KBM-7 (cell line): ENCODE results near the gene ACTL6B.
"Not testable (repeated sequence)": the region's sequence is repeated elsewhere in the genome, so short reads cannot be mapped to it uniquely, and the experiment has no call there.

ENCODE experiments used
- DNase-seq: peaks from one replicate; pipeline ENCODE4 v3.0.0-alpha.2; 2015
- in situ Hi-C: fragments of 300-500 bp; cut with MboI; formaldehyde crosslinking; loops from 2 replicates; pipeline ENCODE4 v1.14.3; 2020; ENCODE audit warnings: low sequenced_read_pairs, low pct_unique_long_range_greater_than_20kb, mixed read lengths

The ACTL6B gene

DNA sequence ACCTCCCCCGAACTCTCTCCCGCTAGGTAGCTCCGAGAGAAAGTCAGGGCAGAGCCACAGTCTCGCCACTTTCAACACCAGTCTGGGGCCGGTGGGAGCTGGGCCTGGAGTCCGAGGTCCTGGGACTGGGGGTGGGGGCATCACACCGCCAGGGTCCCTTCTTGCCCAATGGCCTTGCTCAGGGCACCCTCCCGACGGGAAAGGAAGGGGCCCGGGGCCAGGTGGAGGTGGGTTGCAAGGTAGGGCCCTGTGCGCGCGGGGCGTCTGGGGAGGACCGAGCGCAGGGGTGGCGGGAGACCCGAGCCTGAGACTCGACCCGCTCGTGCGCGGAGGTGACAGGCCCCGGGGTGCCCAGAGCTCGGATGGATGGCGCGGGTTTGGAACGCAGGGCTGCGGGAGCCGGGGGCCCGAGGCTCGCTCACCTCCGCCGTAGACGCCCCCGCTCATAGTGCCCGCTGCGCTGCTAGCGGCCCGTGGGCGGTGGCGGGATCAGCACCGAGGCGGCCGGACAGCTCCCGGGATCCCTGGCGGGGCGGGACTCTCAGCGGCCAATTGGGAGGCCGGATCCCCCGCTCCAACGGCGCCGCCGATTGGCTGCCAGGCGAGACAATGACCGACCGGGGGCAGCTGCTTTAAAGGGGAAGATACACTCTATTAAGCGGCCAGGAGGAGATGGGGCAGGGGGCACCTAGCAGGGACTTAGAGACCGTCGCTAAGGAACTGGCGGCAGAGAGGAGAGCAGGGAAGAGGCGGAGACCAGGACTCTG lies at the start of gene ACTL6B:
TSS of gene ACTL6B (minus strand) at position 541 of the 767 bp plus-strand sequence. CDS start at position 447, 94 bp downstream.
- in situ Hi-C loops, result no loop called here
- peak; percentile 74 for DNase-seq

DNA sequence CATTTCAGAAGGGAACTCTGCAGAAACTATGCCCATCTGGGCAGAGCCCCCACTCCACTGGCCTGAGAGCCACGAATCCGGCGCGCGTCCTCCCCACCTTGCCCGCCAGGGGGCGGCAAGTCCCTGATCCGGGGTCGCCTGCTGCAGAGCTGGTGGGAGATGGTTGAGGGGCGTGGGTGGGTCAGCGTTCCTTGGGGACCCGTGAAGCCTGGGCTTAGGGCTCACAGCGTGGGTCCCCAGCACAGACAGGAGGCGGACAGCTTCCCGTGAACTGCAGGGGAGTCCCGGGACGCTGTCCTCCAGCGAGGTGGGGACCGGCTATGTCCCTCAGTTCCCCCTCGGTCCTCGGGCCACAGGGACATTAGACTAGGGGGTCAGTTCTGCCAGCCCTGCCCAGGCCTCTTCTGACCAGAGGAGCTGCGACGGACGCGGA lies 49.1 kb upstream of the ACTL6B start:
- DNase-seq, result peak; percentile 88
- in situ Hi-C loops, result no loop called here

DNA sequence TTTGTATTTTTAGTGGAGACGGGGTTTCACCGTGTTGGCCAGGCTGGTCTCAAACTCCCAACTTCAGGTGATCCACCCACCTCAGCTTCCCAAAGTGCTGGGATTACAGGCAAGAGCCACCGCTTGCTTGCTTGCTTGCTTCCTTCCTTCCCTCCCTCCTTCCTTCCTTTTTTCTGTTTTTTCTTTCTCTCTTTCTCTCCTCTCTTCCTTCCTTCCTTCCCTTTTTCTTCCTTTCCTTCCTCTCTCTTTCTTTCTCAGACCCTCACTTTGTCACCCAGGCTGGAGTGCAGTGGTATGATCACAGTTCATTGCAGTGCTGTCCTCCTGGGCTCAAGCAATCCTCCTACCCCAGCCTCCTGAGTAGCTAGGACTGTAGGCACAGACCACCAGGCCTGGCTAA lies 44.8 kb upstream of the ACTL6B start:
- in situ Hi-C loops, DNase-seq: not testable (repeated sequence)

DNA sequence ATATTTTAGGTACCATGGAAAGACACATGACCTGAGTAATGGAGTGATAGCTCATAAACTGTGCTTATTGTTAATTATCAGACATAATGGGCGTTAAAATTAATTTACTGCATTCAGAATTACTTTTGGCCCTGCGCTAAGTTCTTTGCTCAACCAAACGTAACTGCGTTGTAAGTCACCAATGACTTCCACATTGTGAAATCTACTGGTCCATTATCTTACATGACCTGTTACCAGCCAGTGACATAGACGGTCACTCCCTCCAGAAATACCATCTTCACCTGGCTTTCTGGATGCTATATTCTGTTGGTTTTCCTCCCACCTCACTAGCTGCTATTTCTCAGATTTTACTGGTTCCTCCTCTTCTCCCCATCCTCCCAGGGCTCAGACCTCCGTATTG lies 42.8 kb upstream of the ACTL6B start:
- in situ Hi-C loops, result no loop called here

GRCh38 chr7:100696123-100696521 lies 39.9 kb upstream of the ACTL6B start:
- no peak for DNase-seq
- in situ Hi-C loops, result no loop called here

More for the DNA sequence above, 42.8 kb upstream of the ACTL6B start:
- no peak for DNase-seq

DNA sequence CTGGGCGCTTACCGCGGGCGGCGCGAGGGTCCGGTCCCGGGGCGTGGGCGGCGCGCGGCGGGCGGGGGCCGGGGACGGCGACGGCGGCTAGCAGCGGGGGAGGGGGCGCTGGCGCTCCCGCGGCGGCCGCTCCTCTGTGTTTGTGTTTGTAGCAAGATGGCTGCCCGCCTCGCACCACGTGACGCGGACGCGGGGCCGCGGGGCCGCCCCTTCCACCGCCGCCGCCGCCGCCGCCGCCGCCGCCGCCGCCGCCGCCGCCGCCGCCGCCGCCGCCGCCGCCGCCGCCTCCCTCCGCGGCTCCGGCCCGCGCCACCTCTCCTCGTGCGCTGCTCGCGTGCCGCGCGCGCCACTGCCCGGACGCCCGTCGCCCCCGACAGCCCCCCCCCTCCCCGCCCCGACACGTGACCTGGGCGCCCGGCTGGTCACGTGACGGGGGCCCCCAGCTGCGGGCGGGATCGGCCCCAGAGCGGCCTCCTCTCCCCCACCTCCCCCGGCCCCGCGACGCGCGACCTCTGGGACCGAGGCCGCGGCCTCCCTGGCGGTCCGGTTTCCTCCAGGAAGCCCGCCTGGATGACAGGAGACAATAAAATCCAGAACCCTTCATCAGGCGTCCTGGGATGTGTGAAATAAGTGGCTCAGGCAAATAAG lies 38.0 kb upstream of the ACTL6B start, which contains the start of gene GIGYF1:
TSS of gene GIGYF1 (minus strand) at position 153 of the 648 bp plus-strand sequence. CDS start 6,012 bp downstream, outside the sequence.
- in situ Hi-C loops, result no loop called here
- DNase-seq, result no peak

GRCh38 chr7:100693312-100694097 lies 37.3 kb upstream of the ACTL6B start:
- in situ Hi-C loops, result no loop called here

DNA sequence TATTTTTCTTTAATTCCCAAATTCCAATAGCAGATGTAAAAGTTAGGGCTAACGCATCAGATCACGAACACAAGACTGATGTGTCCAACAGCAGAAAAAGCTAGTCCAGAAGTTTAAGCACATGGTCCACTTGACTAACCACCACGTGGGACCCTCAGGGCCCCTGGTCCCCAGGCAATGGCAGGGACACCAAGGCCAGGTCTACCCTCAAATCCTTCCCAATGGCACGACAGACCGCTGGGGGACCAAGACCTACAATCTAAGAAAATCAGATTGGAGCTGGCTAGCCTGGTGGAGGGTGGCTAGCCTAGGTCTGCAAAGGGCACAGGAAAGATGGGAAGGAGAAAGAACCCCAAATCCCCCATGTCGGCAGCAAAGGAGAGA lies 36.3 kb upstream of the ACTL6B start:
- no peak for DNase-seq
- in situ Hi-C loops, result no loop called here

More at GRCh38 chr7:100693312-100694097, 37.3 kb upstream of the ACTL6B start:
- DNase-seq, result no peak

DNA sequence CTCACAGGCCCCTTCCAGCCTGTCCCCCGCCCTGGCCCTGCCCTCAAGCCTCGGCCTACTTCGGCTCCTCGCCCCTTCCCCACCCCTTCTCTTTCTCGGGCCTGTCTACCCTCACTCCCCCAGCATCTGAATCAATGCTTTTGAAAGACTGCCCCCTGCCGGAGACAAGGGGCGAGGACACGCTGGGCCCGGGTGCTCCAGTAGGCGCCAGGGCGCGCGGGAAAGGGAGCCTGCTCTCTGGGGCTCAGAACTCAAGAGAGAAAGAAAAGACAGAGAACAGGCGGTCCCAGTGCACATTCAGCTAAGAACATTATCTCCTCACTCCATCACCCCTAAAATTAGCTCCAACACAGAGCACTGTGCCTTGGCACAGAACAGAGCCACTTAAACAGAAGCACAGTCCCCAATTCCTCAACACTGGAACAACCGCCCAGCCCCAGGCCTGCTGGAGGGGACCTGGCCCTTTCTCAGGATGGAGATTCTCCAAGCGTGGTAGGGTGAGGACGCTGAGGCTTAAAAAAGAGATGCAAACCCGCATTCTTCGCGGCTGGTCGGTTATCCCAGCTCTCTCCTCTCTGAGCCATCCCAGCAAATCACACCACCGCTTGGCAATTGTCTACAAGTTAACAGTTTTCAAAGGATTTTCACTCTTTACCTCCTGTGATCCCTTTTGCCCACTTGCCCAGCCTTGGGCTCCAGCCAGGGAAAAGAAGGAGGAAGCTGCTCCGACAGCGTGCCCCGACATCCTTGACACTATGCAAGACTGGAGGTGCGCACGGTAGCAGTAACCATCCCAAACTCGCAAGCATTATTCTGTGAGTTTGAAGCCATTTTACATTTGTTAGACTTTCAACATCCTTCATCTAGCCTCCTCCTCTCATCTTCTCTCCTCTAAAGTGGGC lies 35.7 kb upstream of the ACTL6B start:
- peak; percentile 85 for DNase-seq
- in situ Hi-C loops, result no loop called here

DNA sequence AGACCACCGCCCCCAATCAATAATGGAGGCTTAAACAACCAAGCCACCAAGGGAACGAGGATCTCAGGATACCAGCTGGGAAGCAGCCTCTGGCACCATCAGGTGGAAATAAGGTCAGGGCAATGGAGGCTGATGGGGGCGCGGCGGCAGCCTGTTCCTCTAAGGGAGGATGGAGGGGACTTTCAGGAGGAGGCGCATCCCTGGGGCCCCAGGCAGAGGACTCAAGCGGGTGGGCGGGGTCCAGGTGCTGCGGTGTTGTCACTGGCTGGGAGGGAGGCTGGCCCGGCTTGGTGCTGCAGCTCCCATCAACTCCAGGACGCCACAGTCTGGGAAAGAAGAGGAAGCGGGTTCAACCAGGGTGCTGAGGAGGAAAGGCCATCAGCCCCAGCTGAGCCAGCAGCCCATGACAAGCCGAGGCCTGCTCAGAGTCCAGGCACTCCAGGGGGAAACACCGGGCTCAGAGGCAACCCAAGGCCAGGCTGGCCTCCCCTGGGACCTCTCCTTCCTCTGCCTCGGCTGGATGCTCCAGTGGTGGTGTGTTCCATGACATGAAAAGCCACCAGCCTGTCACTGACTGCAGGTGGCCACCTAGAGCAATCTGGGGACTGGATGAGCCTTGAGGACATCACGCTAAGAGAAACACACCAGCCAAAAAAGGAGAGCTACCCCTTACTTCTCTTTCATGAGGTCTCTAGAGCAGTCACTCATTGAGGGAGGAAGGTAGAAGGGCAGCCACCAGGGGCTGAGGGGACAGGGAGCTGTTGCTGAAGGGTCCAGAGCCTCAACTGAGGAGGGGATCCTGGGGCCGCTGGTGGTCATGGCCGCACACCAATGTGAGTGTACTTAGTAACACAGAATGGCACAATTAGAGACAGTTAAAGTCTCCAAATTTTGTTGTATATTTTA lies 33.2 kb upstream of the ACTL6B start:
- no peak for DNase-seq
- in situ Hi-C loops, result no loop called here

DNA sequence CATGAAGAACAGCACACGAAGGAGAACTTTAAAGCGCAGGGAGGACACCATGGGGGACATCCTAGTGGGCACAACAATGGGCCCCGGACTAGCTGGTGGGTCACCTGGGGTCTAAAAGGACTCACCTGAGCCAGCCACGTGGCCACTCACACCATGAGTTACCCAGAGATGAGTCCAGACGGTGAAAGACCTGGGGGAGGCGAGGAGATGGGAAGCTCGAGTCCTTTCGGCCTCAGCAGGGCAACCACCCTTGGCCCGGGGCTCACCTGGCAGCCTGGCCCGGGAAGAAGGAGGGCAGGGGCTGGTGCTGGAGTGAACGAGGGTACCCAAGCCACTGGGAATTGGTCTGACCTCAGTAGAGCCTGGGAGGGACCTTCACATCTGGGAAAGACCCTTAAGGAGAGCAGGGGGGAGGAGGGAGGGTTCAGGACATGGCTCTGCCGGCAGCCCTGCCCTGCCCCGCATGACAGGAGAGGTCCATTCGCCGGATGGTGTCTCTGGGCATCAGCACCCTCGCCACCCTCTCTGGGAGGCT lies 32.1 kb upstream of the ACTL6B start:
- DNase-seq, result no peak
- in situ Hi-C loops, result no loop called here

DNA sequence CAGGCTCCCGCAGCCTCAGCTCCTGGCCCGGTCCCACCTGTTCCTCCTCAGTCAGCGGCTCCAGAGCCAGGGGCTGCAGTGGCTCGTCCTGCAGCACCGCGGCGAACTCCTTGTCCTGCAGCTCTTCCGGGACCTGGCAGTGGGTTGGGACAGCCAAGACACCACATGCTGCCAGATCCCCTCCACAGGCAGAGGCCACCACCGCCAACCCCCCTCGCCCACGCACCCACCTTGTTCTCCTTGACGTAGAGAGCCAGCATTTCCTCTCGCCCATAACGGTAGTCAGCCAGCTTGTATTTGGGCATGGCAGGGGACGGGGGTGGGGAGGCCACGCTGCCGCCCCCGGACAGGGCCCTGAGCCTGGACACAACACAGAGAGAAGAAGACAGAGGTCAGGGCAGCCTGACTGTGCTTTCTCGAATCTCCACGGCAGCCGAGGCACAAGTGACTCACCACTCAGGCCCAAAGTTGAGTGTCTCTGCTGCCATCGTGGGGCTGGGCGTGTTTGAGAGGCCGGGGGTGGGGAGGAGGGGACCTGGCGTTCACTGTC lies 31.6 kb upstream of the ACTL6B start:
- DNase-seq, result no peak
- in situ Hi-C loops, result no loop called here

DNA sequence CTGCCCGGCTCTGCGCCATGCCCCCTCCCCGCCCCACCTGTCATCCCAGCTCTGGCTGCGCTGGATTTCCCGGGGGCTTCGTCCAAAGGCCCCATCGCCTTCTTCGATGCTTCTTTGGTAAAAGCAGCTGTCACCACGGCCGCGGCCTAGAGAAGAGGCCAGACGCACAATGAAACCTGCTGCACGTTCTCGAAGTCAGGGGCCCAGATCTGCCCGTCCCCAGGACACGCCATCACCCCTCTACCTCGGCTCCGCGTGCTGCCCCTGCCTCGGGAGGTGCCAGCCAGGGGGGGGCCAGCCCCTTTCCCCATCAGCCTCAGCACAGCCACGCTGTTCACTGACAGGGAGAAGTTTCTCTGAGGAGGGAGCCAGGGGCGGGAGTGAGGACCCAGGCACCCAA lies 31.0 kb upstream of the ACTL6B start:
- in situ Hi-C loops, result no loop called here
- DNase-seq, result no peak

DNA sequence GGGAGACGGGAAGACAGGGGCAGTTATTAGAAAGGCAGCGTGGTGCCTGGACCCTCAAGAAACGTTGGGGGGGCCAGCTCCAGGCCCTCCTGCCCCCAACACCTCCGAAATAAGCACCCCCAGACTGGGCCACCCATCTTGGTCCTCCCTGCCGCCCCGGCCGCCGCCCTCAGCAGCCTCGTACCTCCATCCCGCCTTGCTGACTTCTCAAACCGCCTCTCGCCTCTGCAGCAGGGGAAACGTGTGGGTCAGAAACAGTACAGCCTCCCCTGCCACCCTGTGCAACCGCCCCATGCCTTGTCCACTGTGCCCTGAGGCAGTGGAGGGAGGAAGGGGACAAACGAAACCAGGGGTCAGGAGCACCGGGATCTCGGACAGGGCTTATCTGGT lies 30.6 kb upstream of the ACTL6B start:
- in situ Hi-C loops, result no loop called here
- DNase-seq, result no peak

DNA sequence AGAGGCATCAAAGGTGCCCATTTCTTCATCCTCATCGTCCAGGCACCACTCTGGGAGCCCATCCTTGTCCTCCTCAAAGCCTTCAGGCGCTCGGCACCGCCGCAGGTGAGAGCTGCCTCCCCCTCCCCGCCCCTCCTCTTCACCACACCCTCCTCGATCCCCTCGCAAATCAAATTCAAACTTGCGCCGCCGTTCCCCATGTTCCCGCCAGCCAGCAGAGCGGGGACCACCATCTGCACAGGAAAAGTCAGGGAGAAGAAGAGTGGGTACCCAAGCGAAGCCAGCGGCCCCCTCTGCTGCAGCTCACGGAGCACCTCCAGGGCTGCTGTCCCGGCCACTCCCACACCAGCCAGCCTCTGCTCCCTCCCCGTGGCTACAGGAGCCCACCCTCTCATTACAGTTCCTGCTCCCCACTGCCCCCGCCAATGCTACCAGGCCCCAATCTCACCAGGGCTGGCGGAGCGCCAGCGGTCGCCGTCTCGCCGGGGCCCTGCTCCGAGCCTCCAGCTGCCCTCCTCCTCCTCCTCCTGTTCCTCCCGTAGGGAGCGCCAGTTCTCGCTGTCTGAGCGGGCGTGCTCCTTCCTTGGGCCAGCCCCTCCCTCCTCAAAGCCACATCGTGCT lies 30.1 kb upstream of the ACTL6B start:
- no peak for DNase-seq
- in situ Hi-C loops, result no loop called here

DNA sequence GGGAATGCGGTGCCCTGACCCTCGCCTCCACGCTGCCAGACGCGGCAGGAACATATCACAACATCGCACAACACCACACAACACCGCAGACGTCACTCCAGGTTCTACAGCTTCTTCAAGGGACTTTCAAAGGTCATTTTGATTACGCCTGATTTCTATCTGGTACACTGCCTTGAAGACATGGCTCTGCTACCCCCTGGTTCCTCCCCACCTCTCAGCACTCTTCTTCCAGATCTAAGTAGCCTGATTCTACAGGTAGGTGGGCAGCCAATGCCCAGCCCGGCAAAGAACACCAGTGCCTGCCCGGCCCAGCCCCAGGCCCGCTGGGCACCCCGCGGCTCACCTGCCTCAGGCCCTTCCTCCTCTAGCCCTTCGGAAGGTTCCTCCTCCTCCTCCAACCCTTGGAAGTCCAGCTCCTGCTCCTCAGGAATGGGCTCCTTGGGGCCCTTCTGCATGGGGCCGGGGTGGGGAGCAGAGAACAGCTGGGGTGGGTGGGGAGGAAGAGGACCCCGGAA lies 29.4 kb upstream of the ACTL6B start:
- in situ Hi-C loops, result no loop called here
- no peak for DNase-seq
